ENCODE measurements around the gene PLCD1.
"Not testable (repeated sequence)": the region's sequence is repeated elsewhere in the genome, so short reads cannot be mapped to it uniquely, and the experiment has no call there.

PLCD1 gene

GRCh38 chr3:37988376-37988775 is 41.1 kb downstream of the PLCD1 start:
- not testable (repeated sequence) for DNase-seq

DNA sequence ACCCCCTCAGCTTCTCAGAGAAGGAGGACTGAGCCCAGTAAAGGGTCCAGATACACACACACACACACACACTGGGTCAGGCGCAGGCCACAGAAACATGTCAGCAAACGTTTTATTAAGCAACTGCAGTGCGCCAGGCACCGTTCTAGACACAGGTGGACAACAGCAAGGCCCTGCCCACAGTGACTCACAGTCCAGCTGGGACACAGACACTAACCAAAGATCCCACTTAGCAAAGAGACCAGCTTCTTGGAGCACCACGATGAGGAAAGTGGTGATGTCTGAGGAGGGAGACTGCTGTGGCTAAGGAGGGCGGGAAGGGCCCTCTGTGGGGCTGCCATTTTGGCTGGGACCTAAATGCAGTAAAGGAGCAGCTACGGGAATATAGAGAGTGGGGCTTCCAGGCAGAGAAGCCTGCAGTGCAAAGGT is 41.7 kb downstream of the PLCD1 start:
- no peak for DNase-seq

- no peak for DNase-seq
Measured at GRCh38 chr3:37987315-37987697, 42.1 kb downstream of the PLCD1 start.

DNA sequence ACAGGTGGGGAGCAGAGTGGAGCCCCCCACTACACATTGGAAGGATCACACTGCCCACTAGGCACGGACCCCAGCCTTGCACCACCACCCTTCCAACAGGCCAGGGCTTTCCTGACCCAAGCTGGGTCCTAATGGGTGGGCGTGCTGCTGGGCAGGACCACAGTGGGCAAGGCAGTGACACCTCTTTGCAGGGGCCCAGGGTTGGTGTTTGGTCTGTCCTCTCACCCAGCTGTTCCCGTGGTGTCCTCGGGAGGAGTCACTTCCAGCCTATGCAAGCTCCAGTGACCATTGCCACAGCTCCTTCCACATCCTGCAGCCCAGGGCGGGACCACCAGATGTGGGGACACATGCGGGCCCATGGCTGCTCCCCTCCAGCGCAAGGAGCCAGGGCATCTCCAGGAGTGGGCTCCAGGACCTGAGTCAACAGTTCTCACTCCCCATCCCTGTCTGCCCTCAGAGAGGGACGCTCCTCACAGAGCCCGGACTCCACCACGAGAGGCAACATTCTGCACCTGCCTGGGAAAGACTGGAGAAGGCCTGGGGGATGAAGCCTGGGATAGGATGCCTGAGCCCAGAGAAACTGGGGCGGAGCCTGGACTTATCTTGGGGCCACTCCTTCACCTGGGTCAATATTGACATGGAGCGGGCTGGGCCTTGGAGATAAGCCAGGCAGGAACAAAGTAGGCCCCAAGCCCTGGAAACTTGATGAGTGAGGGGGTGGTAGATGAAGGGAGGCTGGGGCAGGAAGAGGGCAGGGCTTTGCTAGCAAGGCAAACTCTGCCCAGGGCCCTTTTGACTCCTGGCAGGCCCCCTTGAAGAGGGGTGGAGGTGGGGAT is 42.7 kb downstream of the PLCD1 start:
- no peak for DNase-seq

DNA sequence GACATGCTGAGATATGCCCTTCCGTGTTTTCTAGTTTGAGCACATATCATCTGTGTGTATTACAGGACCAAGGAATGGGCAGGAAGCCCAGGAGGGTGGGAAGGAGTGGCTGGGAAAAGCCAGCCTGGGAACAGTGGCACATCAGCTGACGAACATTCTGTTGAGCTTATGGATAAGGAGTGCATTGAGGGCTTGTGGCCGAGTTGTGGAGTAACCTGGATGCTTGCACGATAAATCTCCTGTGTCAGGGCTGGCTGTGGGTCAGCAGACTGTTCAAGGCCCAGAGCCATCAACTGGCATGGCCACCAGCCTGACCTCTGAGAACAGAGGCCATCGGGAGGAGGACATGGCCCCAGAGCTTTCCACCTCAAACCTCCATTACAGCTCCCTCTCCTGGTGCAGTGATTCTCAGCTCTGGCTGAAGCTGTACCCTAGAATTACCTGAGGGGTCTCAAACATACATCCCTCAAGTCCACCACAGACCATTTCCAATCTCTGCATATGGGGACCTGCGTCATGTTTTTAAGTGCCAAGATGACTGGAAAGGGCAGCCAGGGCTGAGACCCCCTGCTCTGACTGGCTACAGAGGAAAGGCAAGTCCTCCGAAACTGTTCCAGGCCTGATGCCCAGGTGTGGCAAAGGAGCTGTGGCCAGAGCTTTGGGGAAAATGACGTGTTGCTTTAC is 43.7 kb downstream of the PLCD1 start:
- DNase-seq: no peak

GRCh38 chr3:37984596-37984995 is 44.8 kb downstream of the PLCD1 start:
- DNase-seq: no peak

GRCh38 chr3:37984051-37984450 is 45.4 kb downstream of the PLCD1 start:
- no peak for DNase-seq

DNA sequence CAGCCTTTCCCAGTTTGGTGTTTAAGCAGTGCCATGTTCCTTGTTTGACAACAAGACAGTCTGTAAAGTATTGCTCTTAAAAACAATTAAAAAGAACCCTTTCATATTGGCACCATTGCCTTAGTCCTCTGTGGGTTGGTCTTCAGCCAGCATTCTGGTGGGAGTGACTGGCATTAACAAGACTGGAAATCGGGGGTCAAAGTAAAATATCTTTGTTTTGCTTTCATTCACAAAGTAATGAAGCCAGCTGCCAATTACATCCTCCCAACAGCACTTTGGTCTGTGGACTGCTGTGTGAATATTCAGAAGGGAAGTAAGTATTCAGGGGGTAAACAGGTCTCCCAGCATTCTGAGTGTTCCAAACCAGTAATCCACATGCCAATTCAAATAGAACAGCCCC is 47.1 kb downstream of the PLCD1 start:
- no peak for DNase-seq

DNA sequence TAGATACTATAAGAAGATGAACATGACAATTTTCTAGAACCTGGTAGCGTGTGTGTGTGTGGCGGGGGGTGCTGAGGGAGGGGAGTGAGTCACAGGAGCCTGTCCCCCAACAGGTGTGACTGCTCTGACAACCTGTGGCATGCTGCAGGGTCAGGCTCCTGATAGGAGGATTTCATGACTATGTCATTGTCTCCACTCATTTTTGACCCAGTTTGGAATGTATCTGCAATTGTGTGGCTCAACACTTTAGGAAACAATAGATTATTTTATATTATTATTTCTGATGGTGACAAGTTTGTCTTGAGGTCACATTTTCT is 48.1 kb downstream of the PLCD1 start:
- no peak for DNase-seq

DNA sequence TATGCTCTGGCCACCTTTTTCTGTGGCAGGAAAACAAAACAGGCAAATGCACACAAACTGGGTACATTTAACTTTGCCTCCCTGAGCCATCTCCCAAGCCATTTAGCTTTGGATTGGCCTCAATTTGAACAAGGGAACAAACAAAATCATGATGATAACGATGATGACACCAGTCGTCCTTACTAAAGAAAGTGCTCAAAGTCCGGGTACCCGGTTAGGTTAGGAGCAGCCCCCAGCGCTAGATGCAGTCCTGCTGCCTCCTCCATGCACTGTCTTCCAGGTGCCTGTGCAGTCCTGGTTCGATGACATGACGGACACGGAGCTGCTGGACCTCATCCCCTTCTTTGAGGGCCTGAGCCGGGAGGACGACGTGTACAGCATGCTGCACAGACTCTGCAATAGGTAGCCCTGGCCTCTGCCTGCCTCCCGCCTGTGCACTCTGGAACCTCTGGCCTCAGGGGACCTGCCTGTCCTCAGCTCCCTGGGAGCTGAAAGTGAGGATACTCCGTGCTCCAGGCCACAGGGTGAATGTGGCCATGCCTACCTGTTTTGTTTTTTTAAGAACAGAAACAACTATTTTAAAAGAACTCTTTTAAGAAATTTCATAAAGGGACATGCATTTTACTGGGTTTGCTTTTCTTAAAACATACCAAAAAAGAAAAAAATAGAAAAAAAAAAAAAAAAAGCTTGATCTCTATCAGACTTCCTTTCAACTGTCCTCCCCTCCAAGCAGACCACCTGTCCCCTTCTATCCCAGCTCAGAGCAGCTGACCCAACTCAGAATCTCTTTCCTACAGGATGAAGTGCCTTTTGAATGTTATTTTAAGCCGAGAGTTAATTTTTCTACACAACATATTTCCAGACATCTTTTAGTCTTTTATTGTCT is 48.7 kb downstream of the PLCD1 start:
- DNase-seq: no peak

- no peak for DNase-seq
Measured at GRCh38 chr3:37979541-37980461, 49.6 kb downstream of the PLCD1 start.

DNA sequence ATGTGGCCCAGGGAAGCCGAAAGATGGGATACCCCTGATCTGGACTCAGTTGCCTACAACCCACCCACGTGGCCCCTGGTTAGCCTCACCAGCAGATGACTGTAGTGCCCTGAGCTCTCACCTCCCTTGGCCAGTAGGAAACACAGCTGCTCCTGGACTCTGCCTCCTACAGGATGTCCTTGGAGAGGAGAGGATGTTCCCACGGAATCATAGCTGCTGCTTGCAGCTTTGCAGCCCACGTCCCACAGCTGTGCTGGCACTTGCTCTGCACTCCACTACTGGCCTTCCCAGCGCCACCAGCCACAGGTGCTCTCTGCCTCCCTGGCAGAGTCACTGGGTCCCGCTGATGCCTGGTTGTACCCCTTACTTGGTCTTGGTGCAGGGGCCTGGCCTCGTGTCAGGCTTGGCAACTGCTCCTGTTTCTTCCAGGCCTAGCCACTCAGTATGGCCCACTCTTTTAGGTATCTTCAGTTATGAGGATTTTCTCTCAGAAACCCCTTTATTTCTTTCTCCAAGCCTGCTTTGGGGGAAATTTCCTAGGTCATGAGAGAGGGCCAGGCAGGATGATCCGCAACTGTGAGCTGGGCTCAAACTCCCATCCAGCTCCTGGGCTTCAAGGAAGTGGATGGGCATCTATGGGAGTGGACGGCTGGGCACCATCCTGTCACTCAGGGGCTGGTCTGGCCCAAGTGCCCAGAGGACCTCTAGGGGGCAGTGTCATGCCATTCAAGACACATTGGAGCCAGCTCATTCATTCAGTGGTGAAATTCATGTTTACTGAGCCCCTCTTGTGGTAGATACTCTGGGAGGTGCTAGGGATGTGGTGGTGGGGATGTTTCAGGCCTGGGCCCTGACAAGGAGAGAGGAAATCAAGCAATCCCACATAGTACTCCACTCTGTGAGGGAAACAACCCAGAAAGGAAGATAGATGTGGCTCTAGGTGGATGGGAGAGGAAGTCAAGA is 55.0 kb downstream of the PLCD1 start:
- peak in 46 of 56 donors; percentile 13 to 82 (median 47) for DNase-seq

GRCh38 chr3:37973246-37974054 is 56.0 kb downstream of the PLCD1 start:
- DNase-seq: no peak

DNA sequence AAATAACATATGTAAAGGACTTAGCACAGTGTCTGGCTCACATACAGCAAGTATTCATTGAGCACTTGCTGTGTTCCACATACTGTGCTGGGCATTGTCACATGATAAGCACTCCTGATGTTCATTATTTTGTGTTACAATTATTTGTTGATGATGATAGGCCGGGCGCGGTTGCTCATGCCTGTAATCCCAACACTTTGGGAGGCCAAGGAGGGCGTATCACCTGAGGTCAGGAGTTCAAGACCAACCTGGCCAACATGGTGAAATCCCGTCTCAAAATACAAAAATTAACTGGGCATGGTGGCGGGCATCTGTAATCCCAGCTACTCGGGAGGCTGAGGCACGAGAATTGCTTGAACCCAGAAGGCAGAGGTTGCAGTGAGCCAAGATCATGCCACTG is 57.4 kb downstream of the PLCD1 start:
- not testable (repeated sequence) for DNase-seq

- peak in 2 of 56 donors; percentile 18 to 24 for DNase-seq
Measured at GRCh38 chr3:37971467-37971866, 58.0 kb downstream of the PLCD1 start.

- DNase-seq: no peak
Measured at GRCh38 chr3:37970802-37971201, 58.6 kb downstream of the PLCD1 start.

DNA sequence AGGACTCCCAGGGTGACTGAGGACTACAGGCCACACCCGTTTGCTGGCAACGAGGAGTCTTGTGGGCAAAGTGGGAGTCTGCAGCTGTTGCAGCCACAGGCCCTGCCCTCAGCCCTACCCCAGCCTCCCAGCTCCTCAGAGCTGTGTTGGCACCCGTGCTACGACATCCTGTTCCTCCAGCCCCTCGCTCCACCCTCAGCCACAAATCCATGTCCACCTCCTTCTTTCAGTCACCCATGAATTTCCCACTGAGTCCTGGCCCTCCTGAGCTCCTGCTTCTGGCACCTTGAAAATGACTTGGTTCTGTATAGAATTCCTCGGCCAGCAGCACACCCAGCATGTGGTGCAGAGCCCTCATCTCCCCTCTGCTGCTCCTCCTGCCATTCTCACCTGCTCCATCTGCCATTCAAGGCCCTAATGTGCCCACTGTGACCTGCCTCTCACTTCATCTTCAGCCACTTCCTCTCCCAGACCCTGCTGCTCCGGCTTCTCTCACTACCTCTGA is 59.8 kb downstream of the PLCD1 start:
- no peak for DNase-seq

- peak in 2 of 56 donors; percentile 26 to 29 for DNase-seq
Measured at GRCh38 chr3:37968813-37969595, 60.4 kb downstream of the PLCD1 start.
